Subcutaneous adipose tissue (tissue), 4 donors: ENCODE data around the gene THSD7A. TPM values are rescaled to one million over a fixed set of nuclear protein-coding genes. Genes with fewer than 3 reads are reported as not detected.

Experiments
- total RNA-seq, 4 donors: library from RNA; depleted of rRNA; stranded (reverse); fragments of >200 nt; gene quantifications; one replicate each; pipeline ENCODE4 v1.1.0, GENCODE V29; 2016
- TF ChIP-seq, protein P1 (sequence below): fragments of 450-650 bp; IDR thresholded peaks from one replicate; pipeline ENCODE4 v1.5.1; 2016; ENCODE audit warnings: low read depth, mild to moderate bottlenecking, control low read depth, antibody characterized with exemption, moderate library complexity

Gene THSD7A
- total RNA-seq, 4 donors from 2014 or later: 2.0 to 11.1 (median 7.4) TPM

DNA sequence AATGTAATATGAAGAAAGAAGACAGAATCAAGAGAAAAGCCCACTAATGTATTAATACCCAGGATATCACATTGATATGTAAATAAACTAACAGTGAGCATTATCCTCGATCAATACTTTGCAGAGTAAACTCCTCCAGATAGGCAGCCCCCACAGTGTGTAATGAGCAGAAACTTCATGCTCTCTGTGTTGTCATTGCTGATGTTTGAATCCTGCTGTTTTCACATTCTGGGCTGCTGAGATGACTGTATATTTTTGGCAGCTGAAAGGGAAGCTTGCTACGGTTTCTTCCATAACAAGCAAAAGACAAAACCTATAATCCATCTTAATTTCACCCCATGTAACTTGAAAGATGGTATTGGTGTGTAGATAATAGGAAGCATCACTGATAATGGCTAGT is 15.3 kb upstream of the THSD7A start:
- TF ChIP-seq, protein P1, sequence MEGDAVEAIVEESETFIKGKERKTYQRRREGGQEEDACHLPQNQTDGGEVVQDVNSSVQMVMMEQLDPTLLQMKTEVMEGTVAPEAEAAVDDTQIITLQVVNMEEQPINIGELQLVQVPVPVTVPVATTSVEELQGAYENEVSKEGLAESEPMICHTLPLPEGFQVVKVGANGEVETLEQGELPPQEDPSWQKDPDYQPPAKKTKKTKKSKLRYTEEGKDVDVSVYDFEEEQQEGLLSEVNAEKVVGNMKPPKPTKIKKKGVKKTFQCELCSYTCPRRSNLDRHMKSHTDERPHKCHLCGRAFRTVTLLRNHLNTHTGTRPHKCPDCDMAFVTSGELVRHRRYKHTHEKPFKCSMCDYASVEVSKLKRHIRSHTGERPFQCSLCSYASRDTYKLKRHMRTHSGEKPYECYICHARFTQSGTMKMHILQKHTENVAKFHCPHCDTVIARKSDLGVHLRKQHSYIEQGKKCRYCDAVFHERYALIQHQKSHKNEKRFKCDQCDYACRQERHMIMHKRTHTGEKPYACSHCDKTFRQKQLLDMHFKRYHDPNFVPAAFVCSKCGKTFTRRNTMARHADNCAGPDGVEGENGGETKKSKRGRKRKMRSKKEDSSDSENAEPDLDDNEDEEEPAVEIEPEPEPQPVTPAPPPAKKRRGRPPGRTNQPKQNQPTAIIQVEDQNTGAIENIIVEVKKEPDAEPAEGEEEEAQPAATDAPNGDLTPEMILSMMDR: no peak

DNA sequence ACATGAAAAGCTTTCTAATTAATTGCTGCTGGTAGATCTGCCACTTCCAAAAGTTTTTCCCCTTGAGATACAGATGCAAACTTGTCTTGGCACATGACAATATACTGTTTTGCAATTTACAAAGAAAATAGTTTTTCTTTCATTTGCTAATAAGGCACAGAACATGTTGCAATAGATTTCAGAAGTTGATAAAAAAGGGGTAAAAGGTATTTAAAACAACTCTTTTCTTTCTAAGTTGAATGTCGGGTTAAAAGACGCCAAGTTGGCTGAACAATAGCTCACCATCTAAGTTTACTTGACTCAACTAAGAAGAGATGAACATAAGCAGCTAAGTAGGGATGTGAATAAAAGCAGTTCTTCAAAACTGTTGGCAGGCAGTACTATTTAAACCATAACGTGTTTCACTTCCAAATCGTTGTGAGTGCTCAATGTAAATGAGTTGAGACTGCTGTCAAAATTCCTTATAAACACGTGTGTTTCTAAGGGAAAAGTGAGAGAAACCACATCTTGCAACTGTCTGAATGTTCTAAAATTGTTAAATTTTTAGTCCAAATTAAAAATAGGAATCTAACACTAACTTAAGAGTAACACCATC is 14.5 kb upstream of the THSD7A start:
- TF ChIP-seq, protein P1: no peak

DNA sequence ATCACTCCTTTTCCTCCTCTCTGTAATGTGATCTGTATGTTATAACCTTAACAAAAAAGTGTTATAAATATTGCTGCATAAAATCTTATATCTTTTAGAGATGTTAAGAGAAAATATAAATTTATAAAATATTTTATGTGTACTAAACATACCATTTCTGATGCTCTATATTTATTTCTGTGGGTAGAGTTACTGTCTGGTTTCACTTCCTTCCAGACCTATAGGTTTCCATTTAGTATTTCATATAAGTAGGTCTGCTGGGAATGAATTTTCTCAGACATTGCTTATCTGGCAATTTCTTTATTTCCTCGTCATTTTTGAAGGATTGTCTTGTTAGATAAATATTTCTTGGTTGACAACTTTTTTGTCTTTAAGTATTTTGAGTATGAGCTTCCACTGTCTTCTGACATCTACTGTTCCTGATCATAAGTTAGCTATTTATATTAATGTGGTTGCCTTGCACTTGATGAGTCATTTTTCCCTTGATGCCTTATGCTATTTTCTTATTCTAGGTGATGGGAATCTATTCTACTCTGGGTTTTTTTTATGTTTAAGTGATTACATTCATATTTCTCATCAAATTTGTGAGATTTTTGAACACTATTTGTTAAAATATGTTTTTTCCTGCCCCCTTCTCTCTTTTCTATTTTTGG is 11.2 kb upstream of the THSD7A start:
- TF ChIP-seq, protein P1: no peak

DNA sequence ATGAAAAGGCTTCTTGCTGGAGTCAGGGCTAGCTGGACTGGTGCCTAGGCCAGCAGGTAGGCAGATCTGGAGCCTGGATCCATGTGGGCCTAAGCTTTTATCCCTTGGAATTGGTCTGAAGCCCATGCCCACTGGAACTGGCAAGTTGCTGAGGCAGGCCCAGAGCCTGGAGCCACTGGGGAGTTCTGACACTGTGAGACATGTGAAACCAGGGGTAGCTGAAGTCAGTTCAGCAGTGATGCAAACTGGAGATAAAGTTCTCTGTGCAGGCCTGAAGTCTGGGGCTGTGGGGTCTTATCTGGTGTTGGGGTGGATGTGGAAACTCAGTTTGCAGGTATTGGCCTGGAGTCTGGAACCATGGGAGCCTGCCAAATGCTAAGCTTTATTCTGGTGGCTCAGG is 9.7 kb upstream of the THSD7A start:
- TF ChIP-seq, protein P1: no peak

DNA sequence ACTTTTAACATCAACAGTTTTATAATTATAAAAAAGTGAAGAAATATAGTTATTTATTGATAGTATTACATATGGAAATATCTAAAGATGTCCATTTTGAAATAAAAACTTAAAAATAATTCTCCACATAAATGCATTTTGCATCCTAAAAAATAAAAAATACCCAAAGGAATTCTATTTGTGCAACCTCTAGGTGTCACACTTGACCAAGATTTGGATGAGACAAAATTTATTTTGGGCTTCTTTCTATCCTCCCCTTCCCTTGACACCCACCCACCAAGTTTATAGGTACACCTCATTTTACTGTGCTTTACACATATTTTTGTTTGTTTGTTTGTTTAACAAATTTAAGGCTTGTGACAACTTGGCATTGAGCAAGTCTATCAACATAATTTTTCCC is 3.3 kb upstream of the THSD7A start:
- TF ChIP-seq, protein P1: no peak

DNA sequence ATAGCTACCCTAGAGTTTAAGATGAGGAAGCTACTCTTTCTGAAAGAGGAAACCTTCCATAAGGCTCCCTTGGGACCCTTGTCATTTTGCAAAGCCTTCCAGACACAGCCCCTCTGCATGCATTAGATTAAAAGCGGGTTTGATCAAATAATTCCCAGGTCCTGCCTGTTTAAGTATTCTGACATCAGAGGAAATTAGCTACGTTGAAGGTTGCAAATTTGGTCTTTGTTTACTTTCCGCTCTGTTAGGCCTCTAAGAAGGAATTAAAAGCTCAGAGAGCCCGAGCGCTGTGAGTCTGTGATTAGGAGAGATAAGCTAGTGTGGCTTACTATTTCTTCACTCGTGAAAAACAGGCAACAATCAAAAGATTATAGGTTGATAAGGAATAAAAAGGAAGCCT is 1.4 kb upstream of the THSD7A start:
- TF ChIP-seq, protein P1: no peak

DNA sequence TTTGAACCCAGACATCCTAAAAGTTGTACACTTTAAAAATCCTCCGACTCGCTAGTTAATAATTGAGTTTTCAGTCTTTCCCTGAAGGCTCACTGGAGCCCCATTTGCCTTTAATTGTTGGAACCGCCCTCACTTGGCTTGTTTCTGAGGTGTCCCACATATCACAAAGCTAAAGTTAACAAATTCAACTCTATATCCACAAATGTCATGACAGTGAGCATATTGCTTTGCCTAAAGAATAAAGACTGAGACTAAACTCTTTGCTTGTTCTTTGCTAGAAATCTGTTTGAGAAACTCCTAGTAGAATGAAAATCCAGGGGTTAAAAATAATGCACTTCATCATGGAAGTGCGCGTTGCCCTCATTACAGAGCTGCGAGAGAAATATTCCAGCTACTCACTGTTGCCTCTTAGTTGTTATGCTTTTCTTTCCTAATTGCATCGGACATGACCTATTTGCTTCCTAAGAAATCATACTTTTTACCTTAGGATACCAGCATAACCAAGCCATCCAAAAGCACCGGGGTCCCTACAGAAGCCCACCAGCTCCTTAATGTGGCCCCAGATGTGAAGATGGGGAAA is 752 bp downstream of the THSD7A start:
- TF ChIP-seq, protein P1: no peak
